GM21515 (cell line): Measurements from ENCODE around the gene GPR157.
"Not testable (repeated sequence)": the region's sequence is repeated elsewhere in the genome, so short reads cannot be mapped to it uniquely, and the experiment has no call there.

ENCODE experiments used
- ATAC-seq: cut with Tn5 transposase; IDR thresholded peaks from one replicate; pipeline ENCODE4 v1.9.1; 2021; ENCODE audit not compliant: unreplicated experiment

Gene GPR157

DNA sequence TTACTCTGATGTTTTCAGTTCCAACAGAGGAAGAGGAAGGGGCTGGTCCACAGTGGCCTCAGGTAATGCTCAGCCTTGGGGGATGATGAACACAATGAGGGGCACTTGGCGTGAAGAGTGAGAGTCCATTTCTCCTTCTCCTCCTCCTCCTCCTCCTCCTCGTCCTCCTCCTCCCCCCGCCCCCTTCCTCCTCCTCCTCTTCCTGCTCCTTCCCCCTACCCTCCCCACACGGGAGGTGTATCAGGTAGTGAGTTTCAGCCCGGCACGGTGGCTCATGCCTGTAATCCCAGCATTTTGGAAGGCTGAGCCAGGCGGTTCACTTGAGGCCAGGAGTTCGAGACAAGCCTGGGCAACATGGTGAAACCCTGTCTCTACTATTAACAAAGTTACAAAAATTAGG, 17.3 kb upstream of the GPR157 start:
- ATAC-seq: no peak

DNA sequence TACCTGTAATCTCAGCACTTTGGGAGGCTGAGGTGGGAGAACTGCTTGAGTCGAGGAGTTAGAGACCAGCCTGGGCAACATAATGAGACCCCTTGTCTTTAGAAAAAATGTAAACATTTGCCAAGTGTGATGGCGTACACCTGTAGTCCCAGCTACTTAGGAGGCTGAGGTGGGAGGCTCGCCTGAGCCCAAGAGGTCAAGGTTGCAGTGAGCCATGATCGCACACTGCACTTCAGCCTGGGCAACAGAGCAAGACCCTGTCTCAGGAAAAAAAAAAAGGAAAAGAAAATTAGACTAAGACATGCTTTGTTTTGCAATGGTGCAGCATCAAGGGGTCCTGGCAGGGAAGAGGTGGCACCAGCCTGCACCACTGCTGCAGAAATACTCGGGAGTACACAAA, 16.8 kb upstream of the GPR157 start:
- no peak for ATAC-seq

DNA sequence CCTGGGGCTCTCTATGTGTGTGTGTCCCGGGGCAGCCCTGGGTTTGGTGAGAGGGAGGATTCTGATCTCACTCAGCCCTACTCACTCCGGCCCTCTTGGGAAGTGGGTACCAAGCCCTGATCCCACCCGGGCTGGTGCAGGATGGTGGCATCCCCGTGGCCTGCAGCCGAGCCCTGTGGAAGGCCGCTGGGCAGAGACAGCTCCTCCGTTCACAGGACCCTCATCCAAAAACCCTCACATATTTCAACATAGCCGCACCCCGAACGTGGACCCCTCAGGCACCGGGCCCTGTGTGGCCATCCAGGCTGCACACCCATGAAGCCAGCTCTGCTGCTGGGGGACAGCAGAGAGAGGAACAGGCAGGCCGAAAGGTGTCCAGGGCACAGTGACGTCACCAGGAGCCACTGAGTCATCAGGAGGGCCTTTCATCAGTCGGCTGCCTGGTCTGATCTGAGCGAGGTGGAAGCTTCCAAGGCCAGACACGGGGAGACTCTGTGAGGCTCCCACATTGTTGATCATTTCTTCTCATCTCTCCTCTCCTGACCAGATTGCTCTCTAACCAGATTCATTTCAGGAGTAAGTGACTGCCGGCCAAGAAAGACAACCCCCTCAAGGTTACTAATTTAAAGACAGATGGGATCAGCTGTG, 16.2 kb upstream of the GPR157 start:
- ATAC-seq: no peak

DNA sequence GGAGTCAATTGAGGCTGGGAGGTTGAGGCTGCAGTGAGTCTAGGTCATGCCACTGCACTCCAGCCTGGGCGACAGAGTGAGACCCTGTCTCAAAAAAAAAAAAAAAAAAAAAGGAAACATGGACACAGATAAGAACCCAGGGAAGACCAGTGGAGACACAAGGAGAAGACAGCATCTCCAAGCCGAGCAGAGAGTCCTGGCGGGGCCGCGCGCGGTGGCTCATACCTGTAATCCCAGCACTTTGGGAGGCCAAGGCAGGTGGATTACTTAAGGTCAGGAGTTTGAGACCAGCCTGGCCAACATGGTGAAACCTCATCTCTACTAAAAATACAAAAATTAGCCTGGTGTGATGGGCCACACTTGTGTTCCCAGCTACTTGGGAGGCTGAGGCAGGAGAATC, 15.6 kb upstream of the GPR157 start:
- ATAC-seq: not testable (repeated sequence)

DNA sequence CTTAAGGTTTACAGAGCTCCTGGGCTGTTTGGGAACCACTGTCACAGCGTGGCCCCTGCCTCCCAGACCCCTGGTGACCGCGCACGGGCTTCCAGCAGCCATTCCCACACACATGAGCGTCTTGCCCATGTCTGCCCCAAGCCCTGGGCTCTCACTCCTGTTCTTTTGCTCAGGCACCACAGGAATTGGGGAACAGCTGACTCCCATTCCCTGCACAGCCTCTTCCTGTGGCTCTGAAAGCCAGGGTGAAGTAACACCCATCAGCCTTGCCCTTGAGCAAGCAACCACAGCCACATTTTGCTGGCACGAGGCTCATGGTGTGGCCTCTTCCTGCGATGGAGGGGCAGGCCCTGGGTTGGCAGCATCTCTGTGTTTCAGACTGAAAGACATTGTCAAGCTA, 14.3 kb upstream of the GPR157 start:
- no peak for ATAC-seq

DNA sequence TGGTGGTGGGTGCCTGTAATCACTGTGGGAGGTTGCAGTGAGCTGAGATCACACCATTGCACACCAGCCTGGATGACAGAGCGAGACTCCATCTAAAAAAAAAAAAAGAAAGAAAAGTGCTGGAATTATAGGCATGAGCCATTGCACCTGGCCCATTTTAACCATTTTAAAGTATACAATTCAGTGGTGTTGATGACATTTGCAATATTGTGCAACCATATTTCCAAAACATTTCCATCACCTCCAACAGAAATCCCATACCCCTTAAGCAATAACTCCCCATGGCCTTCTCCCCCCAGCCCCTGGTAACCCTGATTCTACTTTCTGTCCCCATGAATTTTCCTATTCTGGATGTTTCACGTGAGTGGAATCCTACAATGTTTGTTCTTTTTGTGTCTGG, 11.0 kb upstream of the GPR157 start:
- no peak for ATAC-seq

DNA sequence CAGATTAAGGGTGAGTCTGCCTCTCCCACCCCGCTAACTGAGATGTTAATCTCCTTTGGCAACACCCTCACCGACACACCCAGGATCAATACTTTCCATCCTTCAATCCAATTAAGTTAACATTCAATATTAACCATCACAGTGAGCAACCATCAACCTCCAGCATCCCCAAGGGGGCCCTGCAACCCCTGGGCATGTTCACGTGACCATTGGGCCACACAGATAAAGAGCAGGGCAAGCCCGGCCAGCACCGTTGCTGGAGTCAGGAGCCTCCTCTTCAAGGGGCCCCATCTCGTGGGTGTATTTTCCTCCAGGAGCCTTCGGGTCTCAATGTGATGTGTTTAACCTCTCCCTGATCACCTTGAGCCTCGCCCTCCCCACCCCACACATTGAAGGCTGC, 8.0 kb upstream of the GPR157 start:
- no peak for ATAC-seq

DNA sequence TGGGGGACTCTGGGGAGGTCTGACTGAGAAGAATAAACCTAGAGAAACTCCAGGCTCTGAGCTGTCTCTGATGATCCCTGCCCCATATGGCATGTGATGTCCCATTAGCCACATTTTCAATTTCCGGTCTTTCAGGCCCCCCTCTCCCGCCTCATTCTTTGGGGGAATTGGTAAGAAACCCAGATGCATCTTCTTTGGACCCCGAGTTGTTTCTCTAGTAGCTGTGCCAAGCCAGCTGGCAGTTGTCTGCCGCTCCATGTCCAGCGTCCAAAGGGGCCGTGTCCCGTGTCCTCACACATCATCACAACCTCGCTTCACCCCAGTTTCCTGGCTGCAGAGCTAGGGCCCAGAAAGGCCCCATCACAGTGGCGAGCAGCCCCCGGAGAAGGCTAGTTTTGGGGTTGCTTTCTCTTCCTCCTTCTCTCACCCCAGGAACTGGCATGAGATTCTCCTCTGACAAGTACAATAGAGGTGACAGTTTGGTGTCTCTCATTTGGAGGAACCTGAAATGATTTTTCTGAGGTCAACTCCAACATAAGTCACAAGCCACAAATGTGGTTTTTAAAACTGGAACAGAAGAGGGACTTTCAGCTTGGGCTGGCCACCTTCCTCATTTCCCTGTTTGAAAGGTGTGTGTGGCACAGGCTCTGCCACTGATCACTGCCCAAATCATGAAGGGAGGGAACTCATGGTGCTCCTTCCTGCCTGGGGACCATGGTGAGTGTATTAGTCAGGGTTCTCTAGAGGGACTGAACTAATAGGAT, 6.4 kb upstream of the GPR157 start:
- ATAC-seq: no peak

DNA sequence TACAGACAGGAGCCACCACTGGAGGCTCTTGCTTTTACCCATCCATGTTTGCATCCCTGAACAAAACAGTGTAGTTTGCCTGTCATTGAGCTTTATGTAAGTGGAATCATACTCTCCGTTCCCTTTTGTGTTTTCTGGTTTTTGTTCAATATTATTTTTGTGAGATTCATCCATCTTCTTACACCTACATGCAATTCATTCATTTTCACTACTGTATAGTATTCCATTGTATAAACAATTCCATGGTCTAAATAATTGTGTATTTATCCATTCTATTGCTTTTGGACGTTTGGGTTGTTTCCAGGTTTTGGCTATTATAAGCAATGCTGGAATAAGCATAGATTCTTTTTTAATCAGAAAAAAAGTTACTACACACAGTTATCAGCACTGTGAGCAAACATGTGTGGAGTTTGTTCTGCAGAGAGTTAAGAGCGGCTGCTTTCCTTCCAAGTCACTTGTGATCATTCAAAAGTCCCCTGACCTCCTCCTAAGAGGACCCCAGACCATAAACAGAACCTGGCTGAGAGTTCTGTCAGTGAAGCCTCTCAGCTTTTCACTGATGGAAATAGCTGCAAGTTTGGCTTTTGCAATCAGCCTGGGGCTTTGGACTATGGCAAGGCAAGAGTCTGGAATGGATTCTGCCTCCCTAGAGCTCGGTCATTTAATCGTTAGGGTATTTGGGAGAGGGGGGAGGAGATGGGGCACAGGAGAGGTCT, 5.1 kb upstream of the GPR157 start:
- ATAC-seq: no peak

DNA sequence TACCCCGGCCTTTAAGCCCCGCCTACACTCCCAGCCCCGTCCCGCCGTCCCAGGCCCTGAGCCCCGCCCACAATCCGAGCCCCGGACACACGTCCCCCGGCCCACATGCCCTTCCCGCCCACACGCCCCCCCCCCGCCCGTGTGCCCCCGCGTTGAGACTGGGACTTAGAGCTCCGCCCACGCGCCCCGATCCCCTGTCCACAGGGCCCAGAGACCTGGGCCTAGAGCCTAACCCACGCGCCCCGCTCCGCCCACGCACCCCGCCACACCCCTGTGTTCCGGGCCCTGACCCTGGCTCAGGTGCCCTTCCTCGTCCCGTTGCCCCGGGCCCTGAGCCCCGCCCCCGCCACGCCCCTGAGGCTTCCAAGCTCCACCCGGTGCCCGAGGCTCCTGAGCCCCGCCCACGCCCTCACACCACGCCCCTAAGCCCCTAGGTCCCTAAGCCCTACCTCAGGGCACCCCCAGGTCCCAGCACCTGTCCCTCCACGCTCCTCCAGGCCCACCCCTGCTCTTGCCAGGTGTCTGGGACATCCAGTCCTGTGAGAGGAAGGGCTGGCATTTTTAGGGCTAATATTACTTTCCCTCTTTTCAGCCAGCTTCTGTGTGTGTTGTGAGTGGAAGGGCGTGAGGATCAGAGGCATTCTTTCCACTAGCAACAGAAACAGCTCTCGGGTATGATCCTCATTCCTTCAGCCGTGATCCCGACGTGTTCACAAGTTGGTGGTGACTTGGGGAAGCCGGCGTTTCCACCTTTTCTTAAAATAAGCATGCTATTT, 552 bp upstream of the GPR157 start:
- peak; percentile 60 for ATAC-seq

DNA sequence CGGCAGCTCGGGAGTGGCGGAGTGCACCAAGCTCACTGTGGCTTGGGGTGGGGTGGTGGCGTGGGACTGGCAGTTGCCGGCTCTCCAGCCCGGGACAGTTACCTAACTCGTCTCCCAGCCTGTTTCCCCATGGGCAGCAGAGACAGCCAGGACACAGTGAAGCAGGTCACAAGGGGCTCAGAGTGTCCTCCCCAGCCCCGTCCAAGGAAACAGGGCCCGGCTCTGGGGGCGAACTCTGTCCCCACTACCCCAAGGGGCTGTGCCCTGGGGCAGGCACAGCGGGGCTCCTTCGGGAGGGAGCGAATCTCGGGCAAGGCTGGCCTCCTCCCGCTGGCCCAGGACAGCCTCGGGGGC, 759 bp downstream of the GPR157 start:
- ATAC-seq: peak; percentile 4

DNA sequence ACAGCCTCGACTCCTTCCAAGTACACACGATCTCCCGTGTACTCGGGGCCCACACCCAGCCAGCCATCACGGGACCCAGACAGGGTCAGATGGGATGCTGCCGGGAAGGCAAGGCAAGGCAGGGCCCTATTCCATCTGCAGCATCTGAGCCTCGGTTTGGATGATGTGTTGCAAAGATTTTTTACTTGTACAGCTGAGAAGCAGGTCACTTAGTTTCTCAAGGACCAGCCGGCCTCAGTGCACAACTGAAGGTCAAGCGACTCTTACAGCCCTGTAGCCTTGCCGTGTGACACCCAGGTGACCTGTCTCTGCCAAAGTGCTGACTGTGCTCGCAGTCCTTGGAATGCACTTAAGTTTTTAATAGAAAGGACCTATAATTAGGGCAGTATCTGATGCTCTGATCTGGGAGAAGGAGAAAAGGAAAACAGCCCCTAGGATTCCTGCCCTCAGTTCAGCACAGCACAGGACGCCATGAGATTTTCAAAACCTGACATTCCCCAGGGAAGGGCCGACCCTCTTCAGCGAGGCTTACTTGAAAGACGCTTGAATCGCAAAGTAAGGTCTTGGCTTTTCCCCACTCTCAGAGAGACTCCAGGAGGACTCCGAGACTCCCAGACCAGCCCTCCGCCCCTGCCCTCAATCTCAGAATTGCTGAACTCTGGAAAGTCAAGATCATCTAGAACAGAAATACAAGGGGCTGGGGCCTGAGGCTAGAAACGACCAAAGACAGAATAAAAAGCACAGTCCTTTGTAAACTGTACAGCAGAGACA, 1.3 kb downstream of the GPR157 start:
- ATAC-seq: no peak

DNA sequence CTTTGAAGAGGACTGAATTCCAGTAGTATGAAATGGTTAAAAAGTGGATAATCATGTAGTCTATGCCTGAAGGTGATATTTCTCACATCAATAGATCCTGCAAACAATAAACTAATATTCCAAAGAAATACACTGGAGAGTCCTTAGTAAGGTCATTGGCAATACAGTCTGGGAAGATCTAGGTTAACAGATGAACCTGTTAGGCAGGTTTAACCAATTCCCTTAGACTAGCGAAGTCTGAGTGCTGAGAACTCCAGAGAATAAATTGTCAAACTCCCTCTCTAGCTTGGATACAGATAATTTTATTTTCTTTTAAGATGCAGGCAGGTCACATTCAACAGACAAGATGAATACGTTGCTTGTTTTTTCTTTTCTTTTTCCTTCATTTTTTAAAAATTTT, 2.4 kb downstream of the GPR157 start:
- ATAC-seq: no peak

DNA sequence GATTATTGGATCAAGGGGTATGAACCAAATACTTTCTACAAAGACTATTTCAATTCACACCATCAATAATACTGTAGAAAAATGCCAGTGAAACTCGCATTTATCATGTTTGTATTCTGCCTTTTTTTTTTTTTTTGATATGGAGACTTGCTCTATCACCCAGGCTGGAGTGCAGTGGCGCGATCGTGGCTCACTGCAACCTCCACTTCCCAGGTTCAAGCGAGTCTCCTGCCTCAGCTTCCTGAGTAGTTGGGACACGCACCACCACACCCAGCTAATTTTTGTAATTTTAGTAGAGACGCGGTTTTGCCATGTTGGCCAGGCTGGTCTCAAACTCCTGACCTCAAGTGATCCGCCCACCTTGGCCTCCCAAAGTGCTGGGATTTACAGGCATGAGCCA, 3.1 kb downstream of the GPR157 start:
- ATAC-seq: not testable (repeated sequence)

DNA sequence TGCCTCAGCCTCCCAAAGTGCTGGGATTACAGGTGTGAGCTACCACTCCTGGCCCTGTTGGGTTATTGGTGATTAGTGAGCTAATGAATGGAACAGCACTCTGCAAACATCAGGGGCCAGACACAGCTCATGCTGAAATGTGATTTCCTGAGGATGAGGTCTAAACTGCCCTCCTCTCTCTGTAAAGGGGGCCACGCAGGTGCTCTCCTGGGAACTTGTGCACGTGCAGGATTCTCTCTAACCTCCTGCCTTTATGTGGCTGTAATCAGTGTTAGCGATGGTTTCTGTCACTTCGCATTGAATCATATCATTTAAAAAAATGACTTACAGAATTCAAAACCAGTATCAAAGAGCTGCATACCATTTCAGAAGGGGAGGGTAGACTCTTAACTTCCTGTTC, 3.6 kb downstream of the GPR157 start:
- no peak for ATAC-seq

DNA sequence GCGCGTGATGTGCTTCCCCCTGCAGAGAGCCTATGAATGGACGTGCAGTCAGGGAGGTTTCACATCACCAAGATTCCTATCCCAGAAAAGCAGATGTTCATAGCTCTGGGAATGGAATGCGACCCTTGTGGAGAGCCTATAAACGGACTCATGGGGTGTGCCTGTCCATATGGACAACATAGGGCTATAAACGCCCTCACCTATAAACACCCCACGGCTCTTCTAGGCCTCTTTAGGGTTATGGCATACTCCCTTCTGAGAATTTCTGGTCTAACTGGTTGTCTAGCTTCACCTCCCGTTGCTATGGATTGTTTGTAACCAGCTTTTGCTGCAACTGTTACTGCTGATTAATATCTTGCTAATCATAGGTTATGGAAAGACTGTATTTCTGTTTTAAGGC, 4.5 kb downstream of the GPR157 start:
- ATAC-seq: not testable (repeated sequence)

DNA sequence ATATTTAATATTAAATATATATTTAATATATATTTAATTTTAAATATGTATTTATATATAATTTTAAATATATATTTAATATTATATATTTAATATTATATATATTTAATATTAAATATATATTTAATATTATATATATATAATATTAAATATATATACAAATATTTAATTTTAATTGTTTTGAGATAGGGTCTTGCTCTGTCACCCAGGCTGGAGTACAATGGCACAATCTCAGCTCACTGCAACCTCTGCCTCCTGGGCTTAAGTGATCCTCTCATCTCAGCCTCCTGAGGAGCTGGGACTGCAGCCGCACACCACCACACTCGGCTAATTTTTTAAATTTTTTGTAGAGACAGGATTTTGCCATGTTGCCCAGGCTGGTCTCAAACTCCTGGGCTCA, 5.2 kb downstream of the GPR157 start:
- not testable (repeated sequence) for ATAC-seq

DNA sequence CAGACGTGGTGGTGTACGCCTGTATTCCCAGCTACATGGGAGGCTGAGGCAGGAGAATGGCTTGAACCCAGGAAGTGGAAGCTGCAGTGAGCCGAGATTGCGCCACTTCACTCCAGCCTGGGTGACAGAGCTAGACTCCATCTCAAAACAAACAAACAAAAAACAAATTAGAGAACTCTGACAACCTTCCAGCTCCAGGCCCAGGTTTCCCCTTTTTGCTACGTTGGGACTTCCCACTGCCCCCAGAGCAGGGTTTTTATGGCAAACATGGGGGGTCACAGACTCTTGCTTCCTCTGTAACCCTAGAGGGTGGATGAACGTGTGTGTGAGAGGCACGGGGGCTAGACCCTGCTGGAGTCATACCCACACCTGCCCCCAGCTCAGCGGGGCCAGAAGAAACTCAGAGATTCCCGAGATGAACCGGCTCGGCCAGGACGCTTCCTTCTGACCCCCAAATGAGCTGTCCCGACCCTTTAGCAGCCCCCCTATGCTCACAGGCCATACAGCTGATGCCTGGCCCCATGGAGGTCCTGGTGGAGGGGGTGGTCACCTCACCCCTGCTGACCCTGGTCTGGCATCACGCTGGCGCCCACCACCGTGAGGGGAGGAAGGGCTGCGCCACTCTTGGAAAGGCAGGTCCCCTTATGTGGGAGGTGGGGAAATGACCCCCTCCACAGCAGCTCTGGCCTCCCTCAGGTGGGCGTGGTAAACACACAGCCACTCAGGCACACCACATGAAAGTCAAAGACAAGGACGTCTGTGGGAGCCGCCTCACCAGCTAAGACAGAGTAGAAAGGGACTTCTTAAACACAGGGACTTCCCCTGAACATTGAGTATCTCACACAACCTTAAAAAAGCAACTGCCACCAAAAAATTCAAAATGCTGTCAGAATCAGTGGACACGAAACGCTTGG, 7.1 kb downstream of the GPR157 start:
- ATAC-seq: no peak

DNA sequence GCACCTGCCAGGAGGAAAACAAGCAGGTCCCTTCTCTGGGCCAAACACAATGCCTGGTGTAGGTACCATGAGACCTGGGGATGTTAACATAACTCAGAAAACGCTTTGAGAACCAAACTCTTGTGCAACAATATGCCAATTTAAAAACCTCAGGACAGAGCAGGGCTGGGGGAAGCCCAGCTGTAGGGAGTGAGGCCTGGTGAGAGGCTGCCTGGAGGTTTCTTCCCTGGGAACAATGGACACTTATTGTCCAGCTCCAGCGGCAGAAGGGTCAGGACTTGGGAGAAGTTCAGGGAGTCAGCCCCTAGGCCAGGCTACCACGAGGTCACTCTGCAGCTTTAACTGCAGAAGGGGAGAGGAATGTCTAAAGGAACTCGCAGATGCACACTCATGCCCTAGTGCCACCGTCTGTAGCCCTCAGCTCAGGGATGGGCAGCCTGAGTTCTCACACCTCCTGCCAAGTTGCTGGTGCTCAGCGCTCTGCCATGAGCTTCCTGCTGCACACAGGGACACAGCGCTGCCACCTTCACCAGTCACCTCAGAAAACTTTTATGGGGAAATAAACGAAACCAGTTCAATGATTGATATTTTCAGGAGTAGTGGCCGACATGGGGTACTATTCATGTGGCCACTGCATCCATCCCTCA, 8.5 kb downstream of the GPR157 start:
- no peak for ATAC-seq
